HS-27A (cell line): Measurements from ENCODE around the gene LRRC32.

Experiments
- DNase-seq: peaks from one replicate; pipeline ENCODE4 v3.0.0-alpha.2; 2012; ENCODE audit warnings: low read depth, missing footprints

LRRC32 gene

GRCh38 chr11:76680518-76681425 is 10.2 kb upstream of the LRRC32 start:
- DNase-seq: peak; percentile 24

GRCh38 chr11:76678321-76678720 is 7.8 kb upstream of the LRRC32 start:
- DNase-seq: no peak

GRCh38 chr11:76677458-76677765 is 6.9 kb upstream of the LRRC32 start:
- no peak for DNase-seq

GRCh38 chr11:76676636-76677457 is 6.3 kb upstream of the LRRC32 start:
- DNase-seq: no peak

GRCh38 chr11:76674517-76675400 is 4.2 kb upstream of the LRRC32 start:
- DNase-seq: no peak

GRCh38 chr11:76673176-76674142 is 2.9 kb upstream of the LRRC32 start:
- no peak for DNase-seq

GRCh38 chr11:76672431-76673175 is 2.1 kb upstream of the LRRC32 start:
- no peak for DNase-seq

- no peak for DNase-seq
Observed at GRCh38 chr11:76671626-76672309, 1.2 kb upstream of the LRRC32 start.

- DNase-seq: no peak
Observed at GRCh38 chr11:76671237-76671592, 668 bp upstream of the LRRC32 start.

GRCh38 chr11:76669901-76670484 is 554 bp downstream of the LRRC32 start:
- DNase-seq: peak; percentile 26

GRCh38 chr11:76668362-76669155 is 2.0 kb downstream of the LRRC32 start:
- no peak for DNase-seq

GRCh38 chr11:76667856-76668255 is 2.7 kb downstream of the LRRC32 start:
- DNase-seq: no peak

GRCh38 chr11:76667271-76667818 is 3.2 kb downstream of the LRRC32 start:
- no peak for DNase-seq

GRCh38 chr11:76666830-76667229 is 3.7 kb downstream of the LRRC32 start:
- DNase-seq: no peak

- no peak for DNase-seq
Observed at GRCh38 chr11:76666408-76666807, 4.1 kb downstream of the LRRC32 start.

GRCh38 chr11:76665921-76666351 is 4.6 kb downstream of the LRRC32 start:
- DNase-seq: no peak

GRCh38 chr11:76665172-76665571 is 5.4 kb downstream of the LRRC32 start:
- no peak for DNase-seq

GRCh38 chr11:76664578-76665061 is 5.9 kb downstream of the LRRC32 start:
- DNase-seq: no peak
